Measurements from ENCODE around the gene FABP6.

FABP6 gene

GRCh38 chr5:160266044-160266443, 36.7 kb downstream of the FABP6 start:
- Histone ChIP-seq H3K27me3 (ENCODE audit: low read depth, low read length) (no peaks in the 10 kb centered on the region), H3K4me3 (ENCODE audit: low read depth in 1 of 2, low read length in 2 of 2) (no peak overlapping the region), H3K27ac (ENCODE audit: low read length) (no peak overlapping the region), H3K4me1 (ENCODE audit: control insufficient read depth in 1 of 2, insufficient read depth in 2 of 2, low read length in 2 of 2) (peaks cover 6 to 12% of the 10 kb centered on the region in 2 donors), H3K36me3 (ENCODE audit: control insufficient read depth in 1 of 2, insufficient read depth in 2 of 2, low read length in 2 of 2) (no peaks in the 10 kb centered on the region), H3K9me3 (ENCODE audit: control insufficient read depth in 1 of 2, low read length in 2 of 2) (no peaks in the 10 kb centered on the region)

DNA sequence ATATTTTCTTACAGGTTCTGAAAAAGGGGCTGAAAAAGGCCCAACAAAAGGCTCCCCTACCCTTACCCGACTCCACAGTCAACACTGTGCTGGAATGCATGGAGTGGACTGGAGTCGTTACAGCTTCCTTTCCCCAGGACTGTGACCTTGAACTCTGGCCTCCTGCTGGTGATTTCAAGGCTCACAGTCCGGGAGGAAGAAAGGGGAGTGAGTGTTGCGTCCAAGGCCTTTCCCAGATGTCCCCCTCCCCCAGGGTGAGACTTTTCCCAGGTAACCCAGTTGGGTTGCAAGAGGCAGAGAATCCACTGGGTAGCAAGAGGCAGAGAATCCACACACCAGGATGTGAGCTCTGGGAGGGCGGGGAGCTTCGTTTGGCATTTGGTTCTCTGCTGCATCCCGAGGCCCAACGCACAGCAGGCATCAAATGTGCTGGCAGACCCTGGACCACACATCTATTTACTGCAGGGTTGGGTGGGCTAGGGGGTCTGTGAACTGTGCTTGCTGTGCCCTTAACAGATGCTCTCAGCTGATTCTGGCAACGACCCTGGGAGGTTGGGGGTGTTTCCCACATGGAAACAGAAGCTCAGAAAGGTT, 37.5 kb downstream of the FABP6 start:
- no peak overlapping the region for H3K27ac ChIP-seq (ENCODE audit: low read length)

GRCh38 chr5:160268121-160268520, 38.8 kb downstream of the FABP6 start:
- Histone ChIP-seq H3K27me3 (ENCODE audit: low read depth, low read length) (no peaks in the 10 kb centered on the region), H3K4me3 (ENCODE audit: low read depth in 1 of 2, low read length in 2 of 2) (no peak overlapping the region), H3K27ac (ENCODE audit: low read length) (no peak overlapping the region), H3K36me3 (ENCODE audit: control insufficient read depth in 1 of 2, insufficient read depth in 2 of 2, low read length in 2 of 2) (no peaks in the 10 kb centered on the region), H3K4me1 (ENCODE audit: control insufficient read depth in 1 of 2, insufficient read depth in 2 of 2, low read length in 2 of 2) (peaks cover 0 to 5% of the 10 kb centered on the region in 2 donors), H3K9me3 (ENCODE audit: control insufficient read depth in 1 of 2, low read length in 2 of 2) (no peaks in the 10 kb centered on the region)

More for the DNA sequence above, 37.5 kb downstream of the FABP6 start:
- Histone ChIP-seq H3K4me1 (ENCODE audit: control insufficient read depth in 1 of 2, insufficient read depth in 2 of 2, low read length in 2 of 2) (peaks cover 0 to 12% of the 10 kb centered on the region in 2 donors), H3K27me3 (ENCODE audit: low read depth, low read length) (no peaks in the 10 kb centered on the region), H3K9me3 (ENCODE audit: control insufficient read depth in 1 of 2, low read length in 2 of 2) (no peaks in the 10 kb centered on the region), H3K4me3 (ENCODE audit: low read depth in 1 of 2, low read length in 2 of 2) (no peak overlapping the region), H3K36me3 (ENCODE audit: control insufficient read depth in 1 of 2, insufficient read depth in 2 of 2, low read length in 2 of 2) (no peaks in the 10 kb centered on the region)

DNA sequence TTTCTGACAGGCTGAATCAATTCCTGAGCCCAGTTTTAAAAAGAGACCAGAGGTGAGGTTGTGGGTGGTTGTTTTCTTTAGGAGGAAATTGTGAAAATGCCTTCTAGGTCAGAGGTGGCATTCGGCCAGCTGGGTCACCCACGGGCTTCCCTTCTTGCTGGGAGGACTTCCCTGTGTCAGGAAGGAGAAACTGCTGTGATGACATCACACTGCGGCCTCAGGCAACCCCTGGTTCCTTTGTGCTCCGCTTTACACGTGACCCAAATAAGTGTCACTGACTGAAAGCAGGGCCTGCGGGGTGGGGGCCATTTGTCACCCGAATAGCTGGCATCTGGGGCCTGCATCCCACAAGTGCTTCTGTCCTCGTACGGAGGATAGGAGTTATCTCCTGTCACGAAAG, 39.7 kb downstream of the FABP6 start:
- Histone ChIP-seq H3K36me3 (ENCODE audit: control insufficient read depth in 1 of 2, insufficient read depth in 2 of 2, low read length in 2 of 2) (no peaks in the 10 kb centered on the region), H3K27ac (ENCODE audit: low read length) (no peak overlapping the region), H3K9me3 (ENCODE audit: control insufficient read depth in 1 of 2, low read length in 2 of 2) (no peaks in the 10 kb centered on the region), H3K4me1 (ENCODE audit: control insufficient read depth in 1 of 2, insufficient read depth in 2 of 2, low read length in 2 of 2) (peaks cover 0 to 5% of the 10 kb centered on the region in 2 donors), H3K27me3 (ENCODE audit: low read depth, low read length) (no peaks in the 10 kb centered on the region), H3K4me3 (ENCODE audit: low read depth in 1 of 2, low read length in 2 of 2) (no peak overlapping the region)

GRCh38 chr5:160270704-160271103, 41.4 kb downstream of the FABP6 start:
- Histone ChIP-seq H3K9me3 (ENCODE audit: control insufficient read depth in 1 of 2, low read length in 2 of 2) (no peaks in the 10 kb centered on the region), H3K27ac (ENCODE audit: low read length) (no peak overlapping the region), H3K36me3 (ENCODE audit: control insufficient read depth in 1 of 2, insufficient read depth in 2 of 2, low read length in 2 of 2) (no peaks in the 10 kb centered on the region)

GRCh38 chr5:160271396-160271795, 42.1 kb downstream of the FABP6 start:
- Histone ChIP-seq H3K4me1 (ENCODE audit: control insufficient read depth in 1 of 2, insufficient read depth in 2 of 2, low read length in 2 of 2) (peaks cover 0 to 5% of the 10 kb centered on the region in 2 donors), H3K36me3 (ENCODE audit: control insufficient read depth in 1 of 2, insufficient read depth in 2 of 2, low read length in 2 of 2) (no peaks in the 10 kb centered on the region), H3K4me3 (ENCODE audit: low read depth in 1 of 2, low read length in 2 of 2) (no peak overlapping the region), H3K9me3 (ENCODE audit: control insufficient read depth in 1 of 2, low read length in 2 of 2) (no peaks in the 10 kb centered on the region), H3K27me3 (ENCODE audit: low read depth, low read length) (no peaks in the 10 kb centered on the region), H3K27ac (ENCODE audit: low read length) (no peak overlapping the region)

More at GRCh38 chr5:160270704-160271103, 41.4 kb downstream of the FABP6 start:
- peaks cover 0 to 5% of the 10 kb centered on the region in 2 donors for H3K4me1 ChIP-seq (ENCODE audit: control insufficient read depth in 1 of 2, insufficient read depth in 2 of 2, low read length in 2 of 2)
- no peaks in the 10 kb centered on the region for H3K27me3 ChIP-seq (ENCODE audit: low read depth, low read length)
- H3K4me3 ChIP-seq (ENCODE audit: low read depth in 1 of 2, low read length in 2 of 2) = no peak overlapping the region

DNA sequence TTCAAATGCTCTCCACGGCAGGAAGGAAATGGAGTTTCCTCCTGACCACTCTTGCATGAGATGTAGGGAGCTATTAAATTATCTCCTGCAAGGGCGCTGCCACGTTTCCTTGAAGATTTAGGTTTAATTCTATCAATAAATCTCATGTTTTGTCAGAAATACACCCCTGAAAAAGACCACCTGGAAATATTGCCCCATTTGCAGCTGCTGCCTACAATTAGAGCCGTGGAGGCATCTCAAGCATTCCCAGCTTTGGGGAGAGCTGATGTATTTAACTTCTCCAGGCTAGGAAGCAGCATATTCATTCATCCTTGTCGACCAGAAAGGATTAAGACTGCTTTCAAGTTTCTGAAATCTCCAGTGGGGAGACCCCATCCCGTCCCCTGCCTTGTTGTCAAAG, 42.5 kb downstream of the FABP6 start:
- Histone ChIP-seq H3K27ac (ENCODE audit: low read length) (no peak overlapping the region), H3K27me3 (ENCODE audit: low read depth, low read length) (no peaks in the 10 kb centered on the region), H3K4me1 (ENCODE audit: control insufficient read depth in 1 of 2, insufficient read depth in 2 of 2, low read length in 2 of 2) (peaks cover 0 to 5% of the 10 kb centered on the region in 2 donors), H3K9me3 (ENCODE audit: control insufficient read depth in 1 of 2, low read length in 2 of 2) (no peaks in the 10 kb centered on the region), H3K4me3 (ENCODE audit: low read depth in 1 of 2, low read length in 2 of 2) (no peak overlapping the region), H3K36me3 (ENCODE audit: control insufficient read depth in 1 of 2, insufficient read depth in 2 of 2, low read length in 2 of 2) (no peaks in the 10 kb centered on the region)

- peaks cover 0 to 5% of the 10 kb centered on the region in 2 donors for H3K4me1 ChIP-seq (ENCODE audit: control insufficient read depth in 1 of 2, insufficient read depth in 2 of 2, low read length in 2 of 2)
- no peaks in the 10 kb centered on the region for H3K9me3 ChIP-seq (ENCODE audit: control insufficient read depth in 1 of 2, low read length in 2 of 2)
- H3K36me3 ChIP-seq (ENCODE audit: control insufficient read depth in 1 of 2, insufficient read depth in 2 of 2, low read length in 2 of 2) = no peaks in the 10 kb centered on the region
- H3K27me3 ChIP-seq (ENCODE audit: low read depth, low read length) = no peaks in the 10 kb centered on the region
- no peak overlapping the region for H3K4me3 ChIP-seq (ENCODE audit: low read depth in 1 of 2, low read length in 2 of 2)
- no peak overlapping the region for H3K27ac ChIP-seq (ENCODE audit: low read length)
These were observed 43.0 kb downstream of the FABP6 start for GRCh38 chr5:160272264-160272663.

DNA sequence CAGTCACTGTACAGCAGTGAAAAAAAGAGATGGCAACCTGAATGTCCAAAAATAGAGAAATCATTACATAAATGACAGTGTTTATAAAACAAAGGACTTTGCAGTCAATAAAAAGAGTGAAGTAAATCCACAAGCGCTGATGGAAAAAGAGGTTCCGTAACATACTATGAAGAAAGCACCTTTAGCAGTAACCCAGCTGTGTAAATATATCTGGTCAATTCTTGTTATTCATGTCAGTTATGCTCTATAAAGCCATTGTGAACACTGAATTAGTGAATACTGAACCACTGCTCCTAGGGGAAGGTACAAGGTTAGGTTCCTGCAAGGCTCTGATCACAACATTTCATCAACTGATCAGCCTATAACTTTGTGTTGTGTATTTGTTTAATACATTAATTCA, 43.6 kb downstream of the FABP6 start:
- no peaks in the 10 kb centered on the region for H3K27me3 ChIP-seq (ENCODE audit: low read depth, low read length)
- H3K27ac ChIP-seq (ENCODE audit: low read length) = no peak overlapping the region
- H3K36me3 ChIP-seq (ENCODE audit: control insufficient read depth in 1 of 2, insufficient read depth in 2 of 2, low read length in 2 of 2) = no peaks in the 10 kb centered on the region
- H3K4me1 ChIP-seq (ENCODE audit: control insufficient read depth in 1 of 2, insufficient read depth in 2 of 2, low read length in 2 of 2) = peaks cover 0 to 5% of the 10 kb centered on the region in 2 donors
- no peaks in the 10 kb centered on the region for H3K9me3 ChIP-seq (ENCODE audit: control insufficient read depth in 1 of 2, low read length in 2 of 2)
- no peak overlapping the region for H3K4me3 ChIP-seq (ENCODE audit: low read depth in 1 of 2, low read length in 2 of 2)

DNA sequence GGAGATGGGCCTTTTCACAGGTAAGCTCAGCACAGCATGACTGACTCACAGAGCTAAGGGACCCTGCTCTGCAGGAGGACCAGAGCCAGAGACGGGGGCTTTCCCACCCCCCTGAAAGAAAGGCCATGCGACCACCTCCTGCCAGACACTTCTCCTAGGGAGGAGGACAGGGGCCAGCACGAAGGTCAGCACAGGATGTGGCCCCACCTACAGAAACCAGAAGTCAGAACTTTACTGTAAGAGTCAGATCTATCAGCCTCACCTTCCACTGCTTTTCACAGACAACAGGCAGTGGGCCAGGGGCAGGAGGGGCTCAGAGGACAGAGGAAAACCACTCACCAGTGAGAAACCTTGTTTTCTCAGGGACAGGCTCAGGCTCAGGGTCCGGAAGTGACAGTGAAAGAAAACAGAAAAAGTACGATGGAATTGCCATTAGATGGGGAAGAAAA, 45.2 kb downstream of the FABP6 start:
- no peaks in the 10 kb centered on the region for H3K36me3 ChIP-seq (ENCODE audit: control insufficient read depth in 1 of 2, insufficient read depth in 2 of 2, low read length in 2 of 2)

DNA sequence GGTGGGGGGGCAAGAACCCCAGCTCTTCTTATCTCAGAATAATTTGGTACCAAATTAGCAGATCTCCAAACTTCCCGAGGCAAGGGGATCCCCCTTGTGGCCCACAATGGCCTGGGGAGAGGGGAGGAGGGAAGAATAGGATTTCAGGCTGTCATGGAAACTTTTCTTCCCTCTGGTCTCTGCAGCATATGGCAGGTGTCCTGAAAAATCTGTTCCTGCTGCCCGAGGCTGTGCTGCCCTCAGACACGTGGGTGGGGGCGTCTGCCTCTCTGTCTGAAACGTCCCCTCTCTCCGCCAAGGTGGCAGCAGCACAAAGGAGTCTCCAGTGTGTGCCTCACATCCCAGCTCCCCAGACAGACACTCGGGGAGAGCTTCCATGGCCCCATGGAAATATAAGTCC, 49.0 kb downstream of the FABP6 start:
- Histone ChIP-seq H3K9me3 (ENCODE audit: control insufficient read depth in 1 of 2, low read length in 2 of 2) (no peaks in the 10 kb centered on the region), H3K36me3 (ENCODE audit: control insufficient read depth in 1 of 2, insufficient read depth in 2 of 2, low read length in 2 of 2) (no peaks in the 10 kb centered on the region), H3K4me1 (ENCODE audit: control insufficient read depth in 1 of 2, insufficient read depth in 2 of 2, low read length in 2 of 2) (no peaks in the 10 kb centered on the region), H3K4me3 (ENCODE audit: low read depth in 1 of 2, low read length in 2 of 2) (no peak overlapping the region), H3K27ac (ENCODE audit: low read length) (no peak overlapping the region), H3K27me3 (ENCODE audit: low read depth, low read length) (no peaks in the 10 kb centered on the region)

More for the DNA sequence above, 45.2 kb downstream of the FABP6 start:
- no peak overlapping the region for H3K27ac ChIP-seq (ENCODE audit: low read length)
- no peak overlapping the region for H3K4me3 ChIP-seq (ENCODE audit: low read depth in 1 of 2, low read length in 2 of 2)
- H3K9me3 ChIP-seq (ENCODE audit: control insufficient read depth in 1 of 2, low read length in 2 of 2) = no peaks in the 10 kb centered on the region
- no peaks in the 10 kb centered on the region for H3K4me1 ChIP-seq (ENCODE audit: control insufficient read depth in 1 of 2, insufficient read depth in 2 of 2, low read length in 2 of 2)
- no peaks in the 10 kb centered on the region for H3K27me3 ChIP-seq (ENCODE audit: low read depth, low read length)
